GM18519 (cell line): ENCODE data around the gene SYNDIG1L.

Source experiments
- ATAC-seq: cut with Tn5 transposase; IDR thresholded peaks from one replicate; pipeline ENCODE4 v1.9.1; 2021; ENCODE audit warnings: mild to moderate bottlenecking, moderate library complexity; ENCODE audit not compliant: unreplicated experiment, low FRiP score

SYNDIG1L gene

DNA sequence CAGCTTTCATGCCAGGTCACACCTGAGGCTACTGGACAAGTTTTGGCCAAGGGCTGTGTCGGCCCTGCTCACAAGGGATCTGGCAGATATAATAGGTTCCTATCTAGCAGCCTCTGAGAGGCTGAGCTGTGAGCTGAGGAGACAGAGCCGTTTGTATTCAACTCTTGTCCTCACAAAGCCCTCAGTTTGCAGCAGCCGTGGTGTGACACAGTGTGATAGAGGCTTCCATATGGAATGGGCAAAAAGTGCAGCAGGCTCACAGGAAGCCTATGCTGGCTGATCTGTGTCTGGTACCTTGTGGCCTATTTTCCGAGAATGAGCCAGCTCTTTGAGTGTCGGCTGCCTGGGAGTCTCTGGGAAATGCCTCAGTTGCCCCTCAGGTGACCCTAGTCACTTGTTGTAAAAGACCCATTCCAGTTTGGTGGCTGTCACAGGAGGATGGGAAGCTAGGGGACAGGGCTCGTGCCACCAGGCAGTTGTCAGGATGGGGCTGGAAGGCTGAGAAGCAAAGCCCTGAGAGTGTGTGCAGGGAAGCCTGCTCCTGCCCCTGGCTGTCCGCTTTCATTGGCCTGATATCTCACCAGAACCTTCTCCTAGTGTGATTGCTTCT lies 61.6 kb downstream of the SYNDIG1L start:
- no peak for ATAC-seq

- no peak for ATAC-seq
These were observed 63.6 kb downstream of the SYNDIG1L start for GRCh38 chr14:74362361-74362915.

DNA sequence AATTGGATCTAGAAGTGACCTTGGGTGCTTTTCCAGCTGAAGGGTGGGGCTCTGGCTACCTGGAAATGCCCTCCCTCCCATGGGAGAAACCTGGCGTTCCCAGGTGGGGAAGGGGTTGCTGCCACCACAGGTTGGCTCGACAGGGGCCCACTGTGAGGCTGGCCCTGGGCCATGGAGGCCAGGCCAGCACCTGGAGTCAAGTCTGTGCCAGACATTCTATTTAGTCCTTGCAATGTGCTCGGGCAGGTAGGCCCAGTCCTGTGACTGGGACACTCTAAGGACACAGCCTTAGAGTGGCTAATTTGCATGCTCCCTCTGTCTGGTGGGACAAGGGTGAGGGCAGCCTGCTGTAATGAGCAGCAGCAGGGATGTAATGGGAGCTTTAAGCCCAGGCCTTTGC lies 65.8 kb downstream of the SYNDIG1L start:
- ATAC-seq, result no peak

DNA sequence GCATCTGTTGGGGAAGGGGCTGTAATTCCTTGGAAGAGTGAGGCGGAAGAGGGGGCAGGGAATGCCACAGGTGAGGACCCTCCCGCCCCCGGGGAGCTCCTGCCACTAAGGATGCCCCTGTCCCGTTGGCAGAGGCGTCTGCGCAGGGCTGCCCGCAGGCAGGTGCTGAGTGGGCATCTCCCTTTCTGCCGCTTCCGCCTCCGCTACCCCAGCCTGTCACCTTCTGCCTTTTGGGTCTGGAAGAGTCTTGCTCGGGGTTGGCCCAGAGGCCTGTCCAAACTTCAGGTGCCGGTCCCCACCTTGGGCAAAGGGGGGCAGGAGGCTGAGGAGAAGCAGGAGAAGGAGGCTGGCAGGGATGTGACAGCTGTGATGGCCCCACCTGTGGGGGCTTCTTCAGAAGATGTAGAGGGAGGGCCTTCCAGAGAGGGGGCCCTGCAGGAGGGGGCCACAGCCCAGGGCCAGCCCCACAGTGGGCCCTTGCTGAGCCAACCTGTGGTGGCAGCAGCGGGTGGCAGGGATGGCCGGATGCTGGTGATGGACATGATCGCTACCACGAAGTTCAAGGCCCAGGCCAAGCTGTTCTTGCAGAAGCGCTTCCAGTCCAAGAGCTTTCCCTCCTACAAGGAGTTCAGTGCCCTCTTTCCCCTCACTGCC lies 67.7 kb downstream of the SYNDIG1L start:
- ATAC-seq, result no peak

- no peak for ATAC-seq
These were observed 68.4 kb downstream of the SYNDIG1L start for GRCh38 chr14:74357585-74357984.

GRCh38 chr14:74356892-74357575 lies 69.0 kb downstream of the SYNDIG1L start:
- no peak for ATAC-seq
